Liver (tissue), 3 donors: ENCODE data around the gene CCS.
"Not testable (repeated sequence)": the region's sequence is repeated elsewhere in the genome, so short reads cannot be mapped to it uniquely, and the experiment has no call there.

ENCODE experiments used
- EGR1 ChIP-seq, 2 donors: IDR thresholded peaks; 2 replicates each; pipeline ENCODE4 v1.6.1; 2016 to 2018; ENCODE audit warnings: antibody characterized with exemption in 2 of 2, low read depth in 2 of 2
- FOXA1 ChIP-seq: IDR thresholded peaks from 2 replicates; pipeline ENCODE4 v1.6.1; 2016; ENCODE audit warnings: antibody characterized with exemption
- HNF4A ChIP-seq, 2 donors: conservative IDR thresholded peaks; 2 replicates each; pipeline ENCODE4 v1.6.1; 2016; ENCODE audit warnings: antibody characterized with exemption in 2 of 2, mild to moderate bottlenecking in 2 of 2
- HNF4G ChIP-seq: IDR thresholded peaks from 2 replicates; pipeline ENCODE4 v1.6.1; 2016; ENCODE audit warnings: antibody characterized with exemption
- JUND ChIP-seq, 2 donors: IDR thresholded peaks; 2 replicates each; pipeline ENCODE4 v1.6.1; 2016; ENCODE audit warnings: antibody characterized with exemption in 2 of 2
- NR2F2 ChIP-seq: IDR thresholded peaks from 2 replicates; pipeline ENCODE4 v1.6.1; 2016; ENCODE audit warnings: antibody characterized with exemption
- RAD21 ChIP-seq, 2 donors: IDR thresholded peaks; 2 replicates each; pipeline ENCODE4 v1.6.1; 2016; ENCODE audit warnings: antibody characterized with exemption in 2 of 2, mild to moderate bottlenecking in 2 of 2
- TAF1 ChIP-seq: conservative IDR thresholded peaks from 2 replicates; pipeline ENCODE4 v1.6.1; 2016; ENCODE audit warnings: antibody characterized with exemption, mild to moderate bottlenecking
- YY1 ChIP-seq: IDR thresholded peaks from 2 replicates; pipeline ENCODE4 v1.6.1; 2016; ENCODE audit warnings: antibody characterized with exemption, mild to moderate bottlenecking
- TF ChIP-seq, protein P1 (sequence below): fragments of 150-350 bp; IDR thresholded peaks from 2 replicates; pipeline ENCODE4 v1.5.1; 2017; ENCODE audit warnings: improper control_type of control experiment, low read depth, low read length; ENCODE audit not compliant: missing input control
- TF ChIP-seq, protein P2 (sequence below): IDR thresholded peaks from 2 replicates; pipeline ENCODE4 v1.6.1; 2016; ENCODE audit warnings: antibody characterized with exemption, mild to moderate bottlenecking
- TF ChIP-seq, protein P3 (sequence below): IDR thresholded peaks from 2 replicates; pipeline ENCODE4 v1.6.1; 2016; ENCODE audit warnings: antibody characterized with exemption
- TF ChIP-seq, protein P4 (sequence below): IDR thresholded peaks from 2 replicates; pipeline ENCODE4 v1.6.1; 2016; ENCODE audit warnings: antibody characterized with exemption
- donor health status: healthy.
- donor health status: healthy.

DNA sequence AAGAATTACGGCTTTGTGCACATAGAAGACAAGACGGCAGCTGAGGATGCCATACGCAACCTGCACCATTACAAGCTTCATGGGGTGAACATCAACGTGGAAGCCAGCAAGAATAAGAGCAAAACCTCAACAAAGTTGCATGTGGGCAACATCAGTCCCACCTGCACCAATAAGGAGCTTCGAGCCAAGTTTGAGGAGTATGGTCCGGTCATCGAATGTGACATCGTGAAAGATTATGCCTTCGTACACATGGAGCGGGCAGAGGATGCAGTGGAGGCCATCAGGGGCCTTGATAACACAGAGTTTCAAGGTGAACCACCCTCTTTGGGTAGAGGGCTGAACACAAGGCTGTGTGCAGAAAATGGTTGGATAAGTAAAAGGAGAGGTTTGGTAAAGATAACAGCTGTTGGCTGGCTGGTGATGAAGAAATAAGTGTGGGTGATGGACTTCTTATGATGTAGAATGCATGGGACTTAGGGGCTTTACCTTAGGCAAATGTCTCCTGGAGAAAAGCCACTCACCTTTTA is 46.9 kb downstream of the CCS start:
- TF ChIP-seq, protein P1, sequence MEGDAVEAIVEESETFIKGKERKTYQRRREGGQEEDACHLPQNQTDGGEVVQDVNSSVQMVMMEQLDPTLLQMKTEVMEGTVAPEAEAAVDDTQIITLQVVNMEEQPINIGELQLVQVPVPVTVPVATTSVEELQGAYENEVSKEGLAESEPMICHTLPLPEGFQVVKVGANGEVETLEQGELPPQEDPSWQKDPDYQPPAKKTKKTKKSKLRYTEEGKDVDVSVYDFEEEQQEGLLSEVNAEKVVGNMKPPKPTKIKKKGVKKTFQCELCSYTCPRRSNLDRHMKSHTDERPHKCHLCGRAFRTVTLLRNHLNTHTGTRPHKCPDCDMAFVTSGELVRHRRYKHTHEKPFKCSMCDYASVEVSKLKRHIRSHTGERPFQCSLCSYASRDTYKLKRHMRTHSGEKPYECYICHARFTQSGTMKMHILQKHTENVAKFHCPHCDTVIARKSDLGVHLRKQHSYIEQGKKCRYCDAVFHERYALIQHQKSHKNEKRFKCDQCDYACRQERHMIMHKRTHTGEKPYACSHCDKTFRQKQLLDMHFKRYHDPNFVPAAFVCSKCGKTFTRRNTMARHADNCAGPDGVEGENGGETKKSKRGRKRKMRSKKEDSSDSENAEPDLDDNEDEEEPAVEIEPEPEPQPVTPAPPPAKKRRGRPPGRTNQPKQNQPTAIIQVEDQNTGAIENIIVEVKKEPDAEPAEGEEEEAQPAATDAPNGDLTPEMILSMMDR: not testable (repeated sequence)
- TF ChIP-seq TAF1; JUND (IDR thresholded peaks at IDR 0.05); HNF4G; YY1; HNF4A (conservative IDR thresholded peaks at IDR 0.05); RAD21 (IDR thresholded peaks at IDR 0.05); FOXA1; NR2F2; EGR1 (IDR thresholded peaks at IDR 0.05; ENCODE audit: low read depth in 2 of 2): not testable (repeated sequence)
- TF ChIP-seq, protein P2, sequence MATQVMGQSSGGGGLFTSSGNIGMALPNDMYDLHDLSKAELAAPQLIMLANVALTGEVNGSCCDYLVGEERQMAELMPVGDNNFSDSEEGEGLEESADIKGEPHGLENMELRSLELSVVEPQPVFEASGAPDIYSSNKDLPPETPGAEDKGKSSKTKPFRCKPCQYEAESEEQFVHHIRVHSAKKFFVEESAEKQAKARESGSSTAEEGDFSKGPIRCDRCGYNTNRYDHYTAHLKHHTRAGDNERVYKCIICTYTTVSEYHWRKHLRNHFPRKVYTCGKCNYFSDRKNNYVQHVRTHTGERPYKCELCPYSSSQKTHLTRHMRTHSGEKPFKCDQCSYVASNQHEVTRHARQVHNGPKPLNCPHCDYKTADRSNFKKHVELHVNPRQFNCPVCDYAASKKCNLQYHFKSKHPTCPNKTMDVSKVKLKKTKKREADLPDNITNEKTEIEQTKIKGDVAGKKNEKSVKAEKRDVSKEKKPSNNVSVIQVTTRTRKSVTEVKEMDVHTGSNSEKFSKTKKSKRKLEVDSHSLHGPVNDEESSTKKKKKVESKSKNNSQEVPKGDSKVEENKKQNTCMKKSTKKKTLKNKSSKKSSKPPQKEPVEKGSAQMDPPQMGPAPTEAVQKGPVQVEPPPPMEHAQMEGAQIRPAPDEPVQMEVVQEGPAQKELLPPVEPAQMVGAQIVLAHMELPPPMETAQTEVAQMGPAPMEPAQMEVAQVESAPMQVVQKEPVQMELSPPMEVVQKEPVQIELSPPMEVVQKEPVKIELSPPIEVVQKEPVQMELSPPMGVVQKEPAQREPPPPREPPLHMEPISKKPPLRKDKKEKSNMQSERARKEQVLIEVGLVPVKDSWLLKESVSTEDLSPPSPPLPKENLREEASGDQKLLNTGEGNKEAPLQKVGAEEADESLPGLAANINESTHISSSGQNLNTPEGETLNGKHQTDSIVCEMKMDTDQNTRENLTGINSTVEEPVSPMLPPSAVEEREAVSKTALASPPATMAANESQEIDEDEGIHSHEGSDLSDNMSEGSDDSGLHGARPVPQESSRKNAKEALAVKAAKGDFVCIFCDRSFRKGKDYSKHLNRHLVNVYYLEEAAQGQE: not testable (repeated sequence)
- TF ChIP-seq, protein P3, sequence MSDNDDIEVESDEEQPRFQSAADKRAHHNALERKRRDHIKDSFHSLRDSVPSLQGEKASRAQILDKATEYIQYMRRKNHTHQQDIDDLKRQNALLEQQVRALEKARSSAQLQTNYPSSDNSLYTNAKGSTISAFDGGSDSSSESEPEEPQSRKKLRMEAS: not testable (repeated sequence)
- TF ChIP-seq, protein P4, sequence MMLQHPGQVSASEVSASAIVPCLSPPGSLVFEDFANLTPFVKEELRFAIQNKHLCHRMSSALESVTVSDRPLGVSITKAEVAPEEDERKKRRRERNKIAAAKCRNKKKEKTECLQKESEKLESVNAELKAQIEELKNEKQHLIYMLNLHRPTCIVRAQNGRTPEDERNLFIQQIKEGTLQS: not testable (repeated sequence)
